Ishikawa (cell line): ENCODE data around the gene STAC3.

Experiments used
- CEBPB ChIP-seq: IDR thresholded peaks from 2 replicates; pipeline ENCODE4 v1.6.1; 2012
- CREB1 ChIP-seq: IDR thresholded peaks from 2 replicates; pipeline ENCODE4 v1.6.1; 2012; ENCODE audit warnings: low read depth
- EGR1 ChIP-seq: IDR thresholded peaks from 2 replicates; pipeline ENCODE4 v1.6.1; 2012
- EP300 ChIP-seq: IDR thresholded peaks from 2 replicates; pipeline ENCODE4 v1.6.1; 2012; ENCODE audit warnings: borderline replicate concordance
- FOXM1 ChIP-seq: IDR thresholded peaks from 2 replicates; pipeline ENCODE4 v1.6.1; 2012; ENCODE audit warnings: low read depth, borderline replicate concordance
- MAX ChIP-seq: IDR thresholded peaks from 2 replicates; pipeline ENCODE4 v1.6.1; 2012
- NFIC ChIP-seq: IDR thresholded peaks from 2 replicates; pipeline ENCODE4 v1.6.1; 2012
- RAD21 ChIP-seq: IDR thresholded peaks from 2 replicates; pipeline ENCODE4 v1.6.1; 2012; ENCODE audit warnings: low read depth
- REST ChIP-seq: IDR thresholded peaks from 2 replicates; pipeline ENCODE4 v1.6.1; 2012; ENCODE audit warnings: low read depth, mild to moderate bottlenecking
- TAF1 ChIP-seq: IDR thresholded peaks from 2 replicates; pipeline ENCODE4 v1.6.1; 2012; ENCODE audit warnings: low read depth, mild to moderate bottlenecking
- TCF12 ChIP-seq: IDR thresholded peaks from 2 replicates; pipeline ENCODE4 v1.6.1; 2012; ENCODE audit warnings: low read depth
- TEAD4 ChIP-seq: IDR thresholded peaks from 2 replicates; pipeline ENCODE4 v1.6.1; 2012
- USF1 ChIP-seq: IDR thresholded peaks from 2 replicates; pipeline ENCODE4 v1.6.1; 2012
- YY1 ChIP-seq: IDR thresholded peaks from 2 replicates; pipeline ENCODE4 v1.6.1; 2012; ENCODE audit warnings: low read depth
- ZBTB7A ChIP-seq: IDR thresholded peaks from 2 replicates; pipeline ENCODE4 v1.6.1; 2012; ENCODE audit warnings: low read depth

STAC3 gene

GRCh38 chr12:57235017-57235727 is 15.8 kb downstream of the STAC3 start:
- TF ChIP-seq ZBTB7A (no peak), CREB1 (peak; percentile 73), TEAD4 (no peak; the same call in 1 of the 2 replicates), YY1 (no peak), TCF12 (peak; percentile 87), MAX (peak; percentile 86), CEBPB (no peak; the same call in 1 of the 2 replicates), NFIC (peak; percentile 98), REST (no peak), USF1 (peak; percentile 67; the same call in 1 of the 2 replicates), TAF1 (peak; percentile 51; the same call in 1 of the 2 replicates), EP300 (peak; percentile 78; the same call in 1 of the 2 replicates), EGR1 (peak; percentile 78; the same call in 1 of the 2 replicates), FOXM1 (no peak), RAD21 (no peak)

GRCh38 chr12:57234571-57235016 is 16.4 kb downstream of the STAC3 start:
- TF ChIP-seq REST (no peak), TAF1 (0 out of 2 replicates have a peak, but pooled peaks have one; percentile 17), TCF12 (no peak), FOXM1 (no peak)

DNA sequence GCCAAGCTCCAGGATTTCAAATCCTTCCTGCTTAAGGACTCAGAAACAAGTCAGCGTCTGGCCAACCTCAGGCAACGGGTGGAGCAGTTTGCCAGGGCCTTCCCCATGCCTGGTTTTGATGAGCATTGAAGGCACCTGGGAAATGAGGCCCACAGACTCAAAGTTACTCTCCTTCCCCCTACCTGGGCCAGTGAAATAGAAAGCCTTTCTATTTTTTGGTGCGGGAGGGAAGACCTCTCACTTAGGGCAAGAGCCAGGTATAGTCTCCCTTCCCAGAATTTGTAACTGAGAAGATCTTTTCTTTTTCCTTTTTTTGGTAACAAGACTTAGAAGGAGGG is 16.8 kb downstream of the STAC3 start:
- no peak for TF ChIP-seq FOXM1
- no peak for TF ChIP-seq ZBTB7A
- no peak for TF ChIP-seq USF1
- no peak for TF ChIP-seq TEAD4
- no peak for TF ChIP-seq NFIC
- TF ChIP-seq EGR1 = no peak
- TF ChIP-seq TAF1 = no peak

DNA sequence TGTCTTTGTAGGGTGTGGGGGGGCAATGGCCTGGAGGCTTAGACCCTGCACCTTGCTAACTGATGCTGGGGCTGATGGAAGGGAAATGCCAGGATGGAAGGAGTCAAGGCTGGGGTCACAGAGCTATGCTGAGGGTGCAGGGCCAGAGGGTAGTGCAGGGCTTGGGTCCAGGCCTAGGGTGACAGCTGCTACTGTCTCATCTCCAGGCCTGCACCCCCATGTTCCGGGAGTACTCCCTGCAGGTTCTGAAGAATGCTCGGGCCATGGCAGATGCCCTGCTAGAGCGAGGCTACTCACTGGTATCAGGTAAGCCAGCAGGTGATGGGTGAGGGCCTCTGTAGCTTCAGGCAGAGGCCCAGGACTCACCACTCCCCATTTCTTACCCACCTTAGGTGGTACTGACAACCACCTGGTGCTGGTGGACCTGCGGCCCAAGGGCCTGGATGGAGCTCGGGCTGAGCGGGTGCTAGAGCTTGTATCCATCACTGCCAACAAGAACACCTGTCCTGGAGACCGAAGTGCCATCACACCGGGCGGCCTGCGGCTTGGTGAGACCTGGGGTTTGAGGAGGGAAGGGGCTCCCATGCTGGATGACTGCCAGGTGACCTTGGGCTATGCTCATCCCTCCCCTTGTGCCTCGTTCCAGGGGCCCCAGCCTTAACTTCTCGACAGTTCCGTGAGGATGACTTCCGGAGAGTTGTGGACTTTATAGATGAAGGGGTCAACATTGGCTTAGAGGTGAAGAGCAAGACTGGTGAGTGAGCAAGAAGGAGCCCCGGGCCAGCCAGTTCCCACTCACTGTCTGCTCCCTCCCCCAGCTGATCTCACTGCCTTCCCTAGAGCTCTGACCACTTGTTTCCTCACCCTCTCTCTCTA is 17.4 kb downstream of the STAC3 start:
- TF ChIP-seq TAF1 (no peak), EGR1 (no peak), EP300 (no peak), CREB1 (no peak), FOXM1 (no peak), REST (no peak), NFIC (no peak), CEBPB (no peak), TCF12 (no peak), USF1 (no peak), MAX (no peak), ZBTB7A (no peak)
